ENCODE measurements around the gene PLEKHG4B. TPM values are rescaled to one million over a fixed set of nuclear protein-coding genes. Genes with fewer than 3 reads are reported as not detected.

The PLEKHG4B gene
- polyA plus RNA-seq, 1 donor from 2014 or later = 0.78 TPM

DNA sequence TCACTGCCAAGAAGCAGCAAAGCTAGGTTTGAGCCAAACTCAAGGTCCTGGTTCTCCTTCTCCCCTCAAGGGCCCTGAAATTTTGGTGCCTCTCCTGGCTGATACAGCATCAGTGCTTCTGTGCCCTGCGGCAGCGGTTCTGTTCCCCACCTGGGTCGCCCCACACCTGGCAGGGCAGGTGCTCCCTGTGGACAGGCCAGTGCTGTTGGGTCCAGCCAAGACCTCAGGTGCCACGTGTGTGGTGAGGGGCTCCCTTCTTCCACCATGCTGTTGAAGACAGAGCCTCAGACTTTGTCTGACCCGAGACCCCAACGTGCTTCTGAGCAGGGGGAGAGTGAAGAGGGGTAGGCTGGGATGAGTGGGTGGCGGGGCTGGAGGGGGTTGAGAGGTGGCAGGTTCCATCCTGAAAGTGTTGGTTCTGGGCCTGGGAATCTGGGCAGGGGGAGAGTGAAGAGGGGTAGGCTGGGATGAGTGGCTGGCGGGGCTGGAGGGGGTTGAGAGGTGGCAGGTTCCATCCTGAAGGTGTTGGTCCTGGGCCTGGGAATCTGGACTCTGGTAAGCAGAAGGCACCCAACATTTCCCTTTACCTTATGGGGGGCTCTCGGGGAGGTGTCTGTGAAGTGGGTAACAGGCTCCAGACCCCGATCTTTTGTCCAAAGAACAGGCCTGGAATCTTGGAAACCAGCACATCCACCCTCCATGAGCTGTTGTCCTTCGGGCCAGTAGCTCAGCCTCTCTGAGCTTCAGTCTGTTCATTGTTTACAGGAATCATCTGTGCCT lies 2.3 kb downstream of the PLEKHG4B start:
- TF ChIP-seq SMC3 (conservative IDR thresholded peaks at IDR 0.05; ENCODE audit: poor library complexity) = no peak
- TF ChIP-seq MXI1 (conservative IDR thresholded peaks at IDR 0.05; ENCODE audit: poor library complexity, severe bottlenecking) = no peak
- TF ChIP-seq RAD21 (conservative IDR thresholded peaks at IDR 0.05) = no peak

DNA sequence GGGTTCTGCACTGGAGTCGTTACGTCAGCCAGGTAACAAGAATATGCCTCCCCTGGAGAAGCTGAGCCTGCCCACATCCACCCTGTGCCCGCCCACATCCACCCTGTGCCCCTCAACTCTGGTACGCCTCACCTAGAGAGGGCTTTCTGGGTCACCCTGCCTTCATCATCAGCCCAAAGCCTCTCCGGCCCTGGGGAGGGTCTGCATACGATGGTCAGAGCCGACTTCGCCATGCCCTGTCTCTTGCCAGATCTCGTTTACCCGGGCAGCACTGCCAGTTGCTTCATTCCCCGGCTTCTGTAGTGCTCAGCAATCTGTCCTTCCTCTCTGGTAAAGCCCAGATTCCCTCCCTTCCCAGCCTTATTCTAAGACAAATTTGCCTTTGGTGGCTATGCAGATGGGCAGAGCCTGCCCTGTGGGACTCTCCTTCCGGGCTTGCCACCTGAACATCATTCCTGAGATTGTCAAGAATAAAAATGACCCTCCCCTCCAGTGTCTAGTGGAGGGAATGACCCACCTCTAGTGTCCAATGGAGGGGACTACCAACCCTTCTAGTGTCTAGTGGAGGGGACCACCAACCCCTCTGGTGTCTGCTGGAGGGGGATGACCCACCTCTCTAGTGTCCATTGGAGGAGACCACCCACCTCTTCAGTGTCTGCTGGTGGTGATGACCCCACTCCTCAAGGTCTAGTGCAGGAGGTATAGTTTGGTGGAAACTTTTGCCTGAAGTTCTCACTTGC lies 3.4 kb downstream of the PLEKHG4B start:
- H3K27me3 ChIP-seq (ENCODE audit: insufficient read depth, low read depth, low read length) = no peaks in the 10 kb centered on the region

More for the DNA sequence above, 2.3 kb downstream of the PLEKHG4B start:
- Histone ChIP-seq H3F3A (ENCODE audit: insufficient read depth, low read length, poor library complexity, severe bottlenecking) (no peaks in the 10 kb centered on the region), H3K27ac (ENCODE audit: low read length) (no peak overlapping the region), H3K9me3 (ENCODE audit: low read length) (no peaks in the 10 kb centered on the region), H3K4me3 (ENCODE audit: low read length) (no peak overlapping the region), H3K4me2 (ENCODE audit: low read length) (no peak overlapping the region), H2AFZ (ENCODE audit: low read depth, low read length) (no peak overlapping the region), H3K27me3 (ENCODE audit: insufficient read depth, low read depth, low read length) (no peaks in the 10 kb centered on the region), H3K9me2 (ENCODE audit: insufficient read depth, low read length) (no peaks in the 10 kb centered on the region), H3K36me3 (ENCODE audit: insufficient read depth, low read length) (no peaks in the 10 kb centered on the region), H3K9ac (ENCODE audit: low read length) (no peak overlapping the region), H3K79me2 (replicated peaks; ENCODE audit: insufficient read depth, low read length) (peaks cover 27% of the 10 kb centered on the region), H4K20me1 (ENCODE audit: insufficient read depth) (no peaks in the 10 kb centered on the region)

More for the DNA sequence above, 3.4 kb downstream of the PLEKHG4B start:
- Histone ChIP-seq H3K9me3 (ENCODE audit: low read length) (no peaks in the 10 kb centered on the region), H3K4me3 (ENCODE audit: low read length) (no peak overlapping the region), H3K4me2 (ENCODE audit: low read length) (no peak overlapping the region), H3K79me2 (replicated peaks; ENCODE audit: insufficient read depth, low read length) (peaks cover 31% of the 10 kb centered on the region), H3K36me3 (ENCODE audit: insufficient read depth, low read length) (no peaks in the 10 kb centered on the region), H3F3A (ENCODE audit: insufficient read depth, low read length, poor library complexity, severe bottlenecking) (no peaks in the 10 kb centered on the region), H3K27ac (ENCODE audit: low read length) (no peak overlapping the region), H3K9me2 (ENCODE audit: insufficient read depth, low read length) (no peaks in the 10 kb centered on the region), H3K9ac (ENCODE audit: low read length) (no peak overlapping the region), H2AFZ (ENCODE audit: low read depth, low read length) (no peak overlapping the region), H4K20me1 (ENCODE audit: insufficient read depth) (no peaks in the 10 kb centered on the region)
- TF ChIP-seq SMC3 (conservative IDR thresholded peaks at IDR 0.05; ENCODE audit: poor library complexity) (no peak), POLR2AphosphoS5 (IDR thresholded peaks at IDR 0.05) (no peak), TAF1 (IDR thresholded peaks at IDR 0.05; ENCODE audit: low read depth) (no peak), MXI1 (conservative IDR thresholded peaks at IDR 0.05; ENCODE audit: poor library complexity, severe bottlenecking) (no peak), RAD21 (conservative IDR thresholded peaks at IDR 0.05) (no peak), EZH2 (IDR thresholded peaks at IDR 0.05; ENCODE audit: borderline replicate concordance, insufficient read depth, low read length, poor library complexity, severe bottlenecking) (no peak), EP300 (conservative IDR thresholded peaks at IDR 0.05; ENCODE audit: poor library complexity, severe bottlenecking) (no peak)
- TF ChIP-seq, protein P1, sequence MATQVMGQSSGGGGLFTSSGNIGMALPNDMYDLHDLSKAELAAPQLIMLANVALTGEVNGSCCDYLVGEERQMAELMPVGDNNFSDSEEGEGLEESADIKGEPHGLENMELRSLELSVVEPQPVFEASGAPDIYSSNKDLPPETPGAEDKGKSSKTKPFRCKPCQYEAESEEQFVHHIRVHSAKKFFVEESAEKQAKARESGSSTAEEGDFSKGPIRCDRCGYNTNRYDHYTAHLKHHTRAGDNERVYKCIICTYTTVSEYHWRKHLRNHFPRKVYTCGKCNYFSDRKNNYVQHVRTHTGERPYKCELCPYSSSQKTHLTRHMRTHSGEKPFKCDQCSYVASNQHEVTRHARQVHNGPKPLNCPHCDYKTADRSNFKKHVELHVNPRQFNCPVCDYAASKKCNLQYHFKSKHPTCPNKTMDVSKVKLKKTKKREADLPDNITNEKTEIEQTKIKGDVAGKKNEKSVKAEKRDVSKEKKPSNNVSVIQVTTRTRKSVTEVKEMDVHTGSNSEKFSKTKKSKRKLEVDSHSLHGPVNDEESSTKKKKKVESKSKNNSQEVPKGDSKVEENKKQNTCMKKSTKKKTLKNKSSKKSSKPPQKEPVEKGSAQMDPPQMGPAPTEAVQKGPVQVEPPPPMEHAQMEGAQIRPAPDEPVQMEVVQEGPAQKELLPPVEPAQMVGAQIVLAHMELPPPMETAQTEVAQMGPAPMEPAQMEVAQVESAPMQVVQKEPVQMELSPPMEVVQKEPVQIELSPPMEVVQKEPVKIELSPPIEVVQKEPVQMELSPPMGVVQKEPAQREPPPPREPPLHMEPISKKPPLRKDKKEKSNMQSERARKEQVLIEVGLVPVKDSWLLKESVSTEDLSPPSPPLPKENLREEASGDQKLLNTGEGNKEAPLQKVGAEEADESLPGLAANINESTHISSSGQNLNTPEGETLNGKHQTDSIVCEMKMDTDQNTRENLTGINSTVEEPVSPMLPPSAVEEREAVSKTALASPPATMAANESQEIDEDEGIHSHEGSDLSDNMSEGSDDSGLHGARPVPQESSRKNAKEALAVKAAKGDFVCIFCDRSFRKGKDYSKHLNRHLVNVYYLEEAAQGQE (IDR thresholded peaks at IDR 0.05; ENCODE audit: borderline replicate concordance) = no peak
- TF ChIP-seq, protein P2, sequence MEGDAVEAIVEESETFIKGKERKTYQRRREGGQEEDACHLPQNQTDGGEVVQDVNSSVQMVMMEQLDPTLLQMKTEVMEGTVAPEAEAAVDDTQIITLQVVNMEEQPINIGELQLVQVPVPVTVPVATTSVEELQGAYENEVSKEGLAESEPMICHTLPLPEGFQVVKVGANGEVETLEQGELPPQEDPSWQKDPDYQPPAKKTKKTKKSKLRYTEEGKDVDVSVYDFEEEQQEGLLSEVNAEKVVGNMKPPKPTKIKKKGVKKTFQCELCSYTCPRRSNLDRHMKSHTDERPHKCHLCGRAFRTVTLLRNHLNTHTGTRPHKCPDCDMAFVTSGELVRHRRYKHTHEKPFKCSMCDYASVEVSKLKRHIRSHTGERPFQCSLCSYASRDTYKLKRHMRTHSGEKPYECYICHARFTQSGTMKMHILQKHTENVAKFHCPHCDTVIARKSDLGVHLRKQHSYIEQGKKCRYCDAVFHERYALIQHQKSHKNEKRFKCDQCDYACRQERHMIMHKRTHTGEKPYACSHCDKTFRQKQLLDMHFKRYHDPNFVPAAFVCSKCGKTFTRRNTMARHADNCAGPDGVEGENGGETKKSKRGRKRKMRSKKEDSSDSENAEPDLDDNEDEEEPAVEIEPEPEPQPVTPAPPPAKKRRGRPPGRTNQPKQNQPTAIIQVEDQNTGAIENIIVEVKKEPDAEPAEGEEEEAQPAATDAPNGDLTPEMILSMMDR (IDR thresholded peaks at IDR 0.05; ENCODE audit: poor library complexity, severe bottlenecking) = no peak
